Tibial nerve (tissue), 4 donors: ENCODE results near the gene SELENOS. TPM values are rescaled to one million over a fixed set of nuclear protein-coding genes. Genes with fewer than 3 reads are reported as not detected.

ENCODE experiments used
- DNase-seq, 2 donors: peaks; one replicate each; pipeline ENCODE4 v3.0.0-alpha.2; 2019; ENCODE audit warnings: low spot score in 2 of 2
- H3K27ac ChIP-seq, 4 donors: fragments of 200-600 bp; sonication (generic) in 3 of 4; one replicate each; pipeline ENCODE4 v1.5.1; 2017 to 2019; ENCODE audit warnings: mild to moderate bottlenecking in 1 of 4
- H3K27me3 ChIP-seq, 2 donors: fragments of 200-600 bp; sonication (generic) in 1 of 2; one replicate each; pipeline versions ENCODE4 v1.5.1 to v1.6.0; 2017 to 2019
- H3K36me3 ChIP-seq, 3 donors: fragments of 200-600 bp; sonication (generic); one replicate each; pipeline ENCODE4 v1.5.1; 2018 to 2019
- H3K4me1 ChIP-seq, 4 donors: fragments of 200-600 bp; sonication (generic) in 3 of 4; one replicate each; pipeline ENCODE4 v1.5.1; 2017 to 2019
- H3K4me3 ChIP-seq, 4 donors: fragments of 200-600 bp; sonication (generic) in 3 of 4; one replicate each; pipeline ENCODE4 v1.5.1; 2017 to 2019; ENCODE audit warnings: mild to moderate bottlenecking in 1 of 4, moderate library complexity in 1 of 4
- H3K9me3 ChIP-seq, 4 donors: fragments of 200-600 bp; sonication (generic) in 3 of 4; one replicate each; pipeline ENCODE4 v1.5.1; 2017 to 2019
- EP300 ChIP-seq, 2 donors: sonication (generic); formaldehyde crosslinking; IDR thresholded peaks; one replicate each; pipeline ENCODE4 v1.6.1; 2017; ENCODE audit warnings: antibody characterized with exemption in 2 of 2, mild to moderate bottlenecking in 1 of 2
- POLR2A ChIP-seq, 2 donors: fragments of 450-650 bp; IDR thresholded peaks; one replicate each; pipeline ENCODE4 v1.6.1; 2017; ENCODE audit warnings: antibody characterized with exemption in 2 of 2, mild to moderate bottlenecking in 2 of 2, moderate library complexity in 2 of 2
- WGBS, 2 donors: methylation state at CpG; one replicate each; pipeline ENCODE4 v1.1.5; 2018; 5-methylcytosine and 5-hydroxymethylcytosine counted together
- total RNA-seq, 4 donors: library from RNA; depleted of rRNA; stranded (reverse); fragments of >200 nt; gene quantifications; one replicate each; pipeline ENCODE4 v1.1.0, GENCODE V29; 2016
- TF ChIP-seq, protein P1 (sequence below), 5 experiments: fragments of 200-600 bp in 3 of 5; fragments of 450-650 bp in 2 of 5; sonication (generic) in 3 of 5; IDR thresholded peaks; one replicate each; pipeline ENCODE4 v1.5.1; 2016 to 2019; ENCODE audit warnings: antibody characterized with exemption in 5 of 5, mild to moderate bottlenecking in 3 of 5, moderate library complexity in 2 of 5

SELENOS gene
- total RNA-seq, 4 donors from 2014 or later, result 64.8 to 104 (median 88.0) TPM

- Histone ChIP-seq H3K27me3 (peaks cover 0 to 11% of the 10 kb centered on the region in 2 donors), H3K4me1 (no peaks in the 10 kb centered on the region), H3K4me3 (peak overlapping the region in 1 of 4 donors; percentile 15), H3K9me3 (no peaks in the 10 kb centered on the region), H3K27ac (peak overlapping the region in 1 of 4 donors; percentile 79), H3K36me3 (no peaks in the 10 kb centered on the region)
- TF ChIP-seq, protein P1, sequence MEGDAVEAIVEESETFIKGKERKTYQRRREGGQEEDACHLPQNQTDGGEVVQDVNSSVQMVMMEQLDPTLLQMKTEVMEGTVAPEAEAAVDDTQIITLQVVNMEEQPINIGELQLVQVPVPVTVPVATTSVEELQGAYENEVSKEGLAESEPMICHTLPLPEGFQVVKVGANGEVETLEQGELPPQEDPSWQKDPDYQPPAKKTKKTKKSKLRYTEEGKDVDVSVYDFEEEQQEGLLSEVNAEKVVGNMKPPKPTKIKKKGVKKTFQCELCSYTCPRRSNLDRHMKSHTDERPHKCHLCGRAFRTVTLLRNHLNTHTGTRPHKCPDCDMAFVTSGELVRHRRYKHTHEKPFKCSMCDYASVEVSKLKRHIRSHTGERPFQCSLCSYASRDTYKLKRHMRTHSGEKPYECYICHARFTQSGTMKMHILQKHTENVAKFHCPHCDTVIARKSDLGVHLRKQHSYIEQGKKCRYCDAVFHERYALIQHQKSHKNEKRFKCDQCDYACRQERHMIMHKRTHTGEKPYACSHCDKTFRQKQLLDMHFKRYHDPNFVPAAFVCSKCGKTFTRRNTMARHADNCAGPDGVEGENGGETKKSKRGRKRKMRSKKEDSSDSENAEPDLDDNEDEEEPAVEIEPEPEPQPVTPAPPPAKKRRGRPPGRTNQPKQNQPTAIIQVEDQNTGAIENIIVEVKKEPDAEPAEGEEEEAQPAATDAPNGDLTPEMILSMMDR (IDR thresholded peaks at IDR 0.05), result no peak
- TF ChIP-seq EP300 (IDR thresholded peaks at IDR 0.05) (no peak), POLR2A (IDR thresholded peaks at IDR 0.05) (no peak)
- no peak for DNase-seq
- 76 to 81% methylated on average over 18 of the region's 20 CpGs for WGBS, 2 donors
Observed at GRCh38 chr15:101308604-101309435, 31.5 kb upstream of the SELENOS start.

DNA sequence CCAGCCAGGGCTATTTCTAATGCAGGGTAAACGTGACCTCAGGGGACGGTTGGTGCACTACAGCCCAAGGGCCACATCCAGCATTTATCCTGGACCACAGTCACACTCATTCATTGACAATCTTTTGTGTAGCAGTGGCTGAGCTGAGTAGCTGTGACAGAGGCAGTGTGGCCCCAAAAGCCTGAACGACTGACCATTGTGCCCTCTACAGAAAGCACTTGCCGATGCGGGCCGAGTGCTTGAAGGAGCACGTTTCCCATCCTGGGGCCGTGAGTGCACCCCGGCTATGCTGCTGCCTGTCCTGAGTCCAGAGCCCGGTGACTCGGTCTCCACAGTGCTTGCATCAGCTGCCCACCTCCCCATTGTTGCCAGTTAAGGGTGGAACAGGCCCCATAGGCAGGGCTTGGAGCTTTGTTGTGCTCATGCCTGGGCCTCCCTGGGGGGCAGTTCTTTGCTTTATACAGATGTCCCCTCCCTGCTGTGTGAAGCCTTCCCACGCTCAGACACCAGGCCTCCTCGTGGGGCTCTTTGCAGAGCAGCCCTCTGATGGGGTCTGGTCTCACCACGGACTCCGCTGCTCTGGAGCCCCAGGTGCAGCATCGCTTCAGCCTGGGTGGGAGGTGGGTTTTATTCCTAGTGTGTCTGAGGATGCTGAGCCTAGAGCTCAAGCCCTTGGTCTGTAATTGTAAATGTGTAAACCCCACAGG lies 30.8 kb upstream of the SELENOS start:
- no peak for DNase-seq
- H3K9me3 ChIP-seq, result no peaks in the 10 kb centered on the region
- H3K27ac ChIP-seq, result peak overlapping the region in 1 of 4 donors; percentile 79
- H3K27me3 ChIP-seq, result peaks cover 0 to 11% of the 10 kb centered on the region in 2 donors
- WGBS, 2 donors, result 68 to 71% methylated on average over 11 to 12 of the region's 16 CpGs
- peak overlapping the region in 1 of 4 donors; percentile 15 for H3K4me3 ChIP-seq
- TF ChIP-seq POLR2A (IDR thresholded peaks at IDR 0.05) (no peak), EP300 (IDR thresholded peaks at IDR 0.05) (no peak)
- TF ChIP-seq, protein P1 (IDR thresholded peaks at IDR 0.05), result no peak
- H3K4me1 ChIP-seq, result no peaks in the 10 kb centered on the region
- no peaks in the 10 kb centered on the region for H3K36me3 ChIP-seq

DNA sequence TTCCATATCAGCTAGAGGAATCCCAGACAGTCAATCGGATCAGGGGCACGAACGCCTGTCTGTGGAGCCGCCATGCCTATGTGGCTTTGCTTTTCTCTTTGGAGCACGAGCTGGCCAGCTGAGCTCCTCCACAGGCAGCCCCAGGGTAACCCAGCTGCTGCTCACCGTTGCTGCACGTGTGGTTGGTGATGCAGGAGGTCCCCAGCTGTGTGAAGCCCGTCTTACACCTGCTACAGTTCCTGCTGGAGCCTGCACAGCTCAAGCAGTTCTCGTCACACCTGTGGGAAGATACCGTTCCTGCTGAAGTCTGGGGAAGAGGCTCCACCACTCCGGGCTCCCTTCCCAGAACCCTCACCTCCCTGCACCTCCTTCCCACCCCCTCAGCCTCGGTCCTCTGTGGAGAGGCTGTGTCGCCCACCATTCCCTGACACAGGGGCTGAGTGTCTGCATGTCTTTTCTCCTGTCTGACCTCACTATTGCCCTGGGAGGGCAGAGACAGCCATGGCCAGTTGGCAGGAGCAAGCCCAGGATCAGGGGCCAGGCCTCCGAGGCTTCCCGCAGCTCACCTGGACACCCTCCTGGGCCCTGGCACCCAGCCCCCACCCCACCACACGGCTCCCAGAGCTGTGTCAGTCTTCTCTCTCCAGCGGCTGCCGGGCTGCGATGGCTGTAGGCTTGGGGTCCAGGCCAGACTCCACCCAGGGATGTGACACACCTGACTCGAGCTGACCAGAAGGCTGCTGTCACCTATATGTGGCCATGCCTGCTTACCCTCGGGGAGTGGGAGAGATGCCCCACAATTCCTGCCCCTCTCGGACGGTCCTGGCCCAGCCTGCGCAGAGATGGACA lies 30.0 kb upstream of the SELENOS start:
- TF ChIP-seq, protein P1 (IDR thresholded peaks at IDR 0.05), result no peak
- WGBS, 2 donors, result 65 to 75% methylated on average over 19 to 23 of the region's 24 CpGs
- peak overlapping the region in 1 of 4 donors; percentile 79 for H3K27ac ChIP-seq
- DNase-seq, result no peak
- no peaks in the 10 kb centered on the region for H3K36me3 ChIP-seq
- no peaks in the 10 kb centered on the region for H3K4me1 ChIP-seq
- peaks cover 0 to 11% of the 10 kb centered on the region in 2 donors for H3K27me3 ChIP-seq
- no peaks in the 10 kb centered on the region for H3K9me3 ChIP-seq
- H3K4me3 ChIP-seq, result no peak overlapping the region

GRCh38 chr15:101306341-101307047 lies 29.2 kb upstream of the SELENOS start:
- H3K9me3 ChIP-seq, result no peaks in the 10 kb centered on the region
- WGBS, 2 donors, result 74 to 79% methylated on average over 10 of the region's 10 CpGs
- no peak overlapping the region for H3K4me3 ChIP-seq
- DNase-seq, result no peak
- TF ChIP-seq, protein P1 (IDR thresholded peaks at IDR 0.05), result no peak
- TF ChIP-seq POLR2A (IDR thresholded peaks at IDR 0.05) (no peak), EP300 (IDR thresholded peaks at IDR 0.05) (no peak)
- peak overlapping the region in 1 of 4 donors; percentile 79 for H3K27ac ChIP-seq
- no peaks in the 10 kb centered on the region for H3K36me3 ChIP-seq
- peaks cover 0 to 11% of the 10 kb centered on the region in 2 donors for H3K27me3 ChIP-seq
- H3K4me1 ChIP-seq, result no peaks in the 10 kb centered on the region
